ENCODE data around the gene TRRAP. TPM values are rescaled to one million over a fixed set of nuclear protein-coding genes. Genes with fewer than 3 reads are reported as not detected.

Gene TRRAP
- total and polyA plus RNA-seq, 2 of the 8 experiments (the other 6 are each of a cell fraction or from before 2014, with no cell fraction given), result 21.7 to 48.6 TPM

- Histone ChIP-seq H2BK12ac (ENCODE audit: low read depth, low read length) (no peak overlapping the region), H3K79me2 (ENCODE audit: control insufficient read depth in 1 of 2, insufficient read depth in 2 of 2, low read length in 2 of 2) (peaks cover 0 to 16% of the 10 kb centered on the region in 2 experiments; a peak in 1 of 4 replicates), H3K23ac (ENCODE audit: insufficient read length) (no peak overlapping the region), H2BK15ac (ENCODE audit: low read length) (no peak overlapping the region), H2BK20ac (ENCODE audit: low read length) (no peak overlapping the region), H3K4ac (replicated peaks; ENCODE audit: insufficient read length, low read depth, low read length) (no peak overlapping the region), H3K14ac (ENCODE audit: insufficient read length) (no peak overlapping the region), H3K56ac (replicated peaks; ENCODE audit: insufficient read length, low read depth, low read length) (no peak overlapping the region), H4K8ac (ENCODE audit: extremely low read depth, insufficient read depth, low read length) (no peak overlapping the region), H2BK120ac (replicated peaks; ENCODE audit: low read depth, low read length) (no peak overlapping the region), H4K20me1 (replicated peaks in 1 of 2; ENCODE audit: control insufficient read depth in 1 of 2, insufficient read depth in 2 of 2, low read length in 2 of 2) (peaks cover 0 to 2% of the 10 kb centered on the region in 2 experiments), H3K9me3 (ENCODE audit: insufficient read depth in 2 of 2, low read depth in 1 of 2, low read length in 1 of 2) (no peaks in the 10 kb centered on the region), H2BK5ac (ENCODE audit: low read depth, low read length) (no peak overlapping the region), H3K9ac (replicated peaks in 1 of 4; ENCODE audit: extremely low read depth in 1 of 4, low read depth in 3 of 4, low read length in 3 of 4) (no peak overlapping the region), H4K91ac (replicated peaks; ENCODE audit: insufficient read length, low read length) (no peak overlapping the region), H2AK5ac (ENCODE audit: low read depth, low read length) (no peak overlapping the region), H2AFZ (ENCODE audit: low read length) (no peak overlapping the region), H3K4me1 (replicated peaks in 1 of 4; ENCODE audit: control insufficient read depth in 3 of 4, insufficient read depth in 4 of 4, low read length in 3 of 4) (no peaks in the 10 kb centered on the region), H3K18ac (ENCODE audit: extremely low read depth, low read length) (no peak overlapping the region), H3K36me3 (ENCODE audit: control insufficient read depth in 2 of 4, insufficient read depth in 4 of 4, low read length in 3 of 4) (peaks cover 0 to 9% (median 4%) of the 10 kb centered on the region in 4 experiments; a peak in 5 of 8 replicates), H4K5ac (ENCODE audit: insufficient read length, low read depth, low read length) (no peak overlapping the region), H3K23me2 (ENCODE audit: low read depth, low read length) (0 out of 2 replicates have a peak, but pooled peaks cover 2% of the 10 kb centered on the region), H3K4me2 (ENCODE audit: insufficient read depth in 1 of 2, low read depth in 2 of 2, low read length in 2 of 2) (no peak overlapping the region), H3K79me1 (ENCODE audit: low read depth, low read length) (no peaks in the 10 kb centered on the region; the same call in 1 of the 2 replicates), H3K27me3 (replicated peaks in 1 of 4; ENCODE audit: control insufficient read depth in 3 of 4, extremely low read depth in 1 of 4, insufficient read depth in 3 of 4, low read length in 3 of 4) (no peaks in the 10 kb centered on the region), H3K4me3 (ENCODE audit: extremely low read depth in 1 of 4, insufficient read depth in 2 of 4, low read depth in 3 of 4, low read length in 4 of 4) (no peak overlapping the region), H3K27ac (ENCODE audit: low read depth, low read length) (no peak overlapping the region)
- no peak for DNase-seq (ENCODE audit: low read depth in 1 of 2, low spot score in 2 of 2)
- POLR2A ChIA-PET (ENCODE audit: partially characterized antibody), result no interaction called here
- 96% methylated on average over 6 of the region's 6 CpGs; no CpG with 5 or more reads in 1 of the 2 experiments for WGBS, 2 experiments (ENCODE audit: extremely low coverage in 1 of 2, insufficient coverage in 1 of 2, insufficient read length in 1 of 2, insufficient replicate concordance in 2 of 2, low coverage in 1 of 2, low lambda C conversion rate in 2 of 2, missing lambda C conversion rate in 1 of 2)
- CTCF ChIA-PET (ENCODE audit: partially characterized antibody), result interaction anchor here (0.5 to 1.5 kb wide), 3 partner anchors 23 to 150 kb away, joined by 3 to 4 read pairs (median 3); no protein-coding TSS in a partner anchor
- FAIRE-seq, result no peak
- TF ChIP-seq RAD21 (IDR thresholded peaks at IDR 0.05 in 1 of 2, conservative IDR thresholded peaks at IDR 0.05 in 1 of 2; ENCODE audit: low read depth in 2 of 2, low read length in 2 of 2) (no peak), HDAC6 (IDR thresholded peaks at IDR 0.05; ENCODE audit: low read depth, low read length) (no peak), CTBP2 (IDR thresholded peaks at IDR 0.05; ENCODE audit: borderline replicate concordance, insufficient read depth, insufficient read length, low read length) (no peak), E2F6 (IDR thresholded peaks at IDR 0.05) (no peak)
Measured at GRCh38 chr7:99061001-99061776, 182.9 kb downstream of the TRRAP start.

Data from H1 (cell line).